KMS-11 (cell line): ENCODE data around the gene IMMP2L.

Experiments
- H2AFZ ChIP-seq: fragments of 200-600 bp; sonication (generic); 2 replicates; pipeline ENCODE4 v1.6.1; 2016; ENCODE audit warnings: antibody characterized with exemption, mixed run types, low read depth
- H3K27ac ChIP-seq: fragments of 200-600 bp; sonication (generic); 2 replicates; pipeline ENCODE4 v1.6.1; 2016; ENCODE audit warnings: mild to moderate bottlenecking, mixed run types
- H3K27me3 ChIP-seq: fragments of 200-600 bp; sonication (generic); 2 replicates; pipeline ENCODE4 v1.6.1; 2017; ENCODE audit warnings: mild to moderate bottlenecking, low read depth, mixed run types, moderate library complexity; ENCODE audit not compliant: insufficient read depth
- H3K36me3 ChIP-seq: fragments of 200-600 bp; sonication (generic); 2 replicates; pipeline ENCODE4 v1.6.1; 2017; ENCODE audit warnings: mild to moderate bottlenecking, mixed run types; ENCODE audit not compliant: insufficient read depth
- H3K4me1 ChIP-seq: fragments of 200-600 bp; sonication (generic); 2 replicates; pipeline ENCODE4 v1.6.1; 2016; ENCODE audit warnings: mild to moderate bottlenecking, low read depth, mixed run types; ENCODE audit not compliant: poor library complexity, severe bottlenecking
- H3K4me2 ChIP-seq: fragments of 200-600 bp; sonication (generic); 2 replicates; pipeline ENCODE4 v1.7.0; 2016; ENCODE audit warnings: mild to moderate bottlenecking, mixed run types
- H3K4me3 ChIP-seq: fragments of 200-600 bp; sonication (generic); IDR thresholded peaks from 2 replicates; pipeline ENCODE4 v1.6.1; 2017; ENCODE audit warnings: low read depth, low read length, mixed read lengths; ENCODE audit not compliant: insufficient read depth
- H3K79me2 ChIP-seq: fragments of 200-600 bp; sonication (generic); 2 replicates; pipeline ENCODE4 v1.6.1; 2016; ENCODE audit warnings: low read depth, mixed run types; ENCODE audit not compliant: insufficient read depth
- H3K9ac ChIP-seq: fragments of 200-600 bp; sonication (generic); 2 replicates; pipeline ENCODE4 v1.6.1; 2016; ENCODE audit warnings: mild to moderate bottlenecking, mixed run types
- H4K20me1 ChIP-seq: fragments of 200-600 bp; sonication (generic); 2 replicates; pipeline ENCODE4 v1.6.1; 2016; ENCODE audit warnings: mild to moderate bottlenecking, mixed run types; ENCODE audit not compliant: insufficient read depth
- CTCF ChIP-seq: fragments of 200-600 bp; sonication (generic); conservative IDR thresholded peaks from 2 replicates; pipeline ENCODE4 v1.6.1; 2017; ENCODE audit warnings: low read depth, mild to moderate bottlenecking, antibody characterized with exemption, low read length, moderate library complexity, mixed read lengths

IMMP2L gene

GRCh38 chr7:110762546-110763225 is 799.6 kb downstream of the IMMP2L start:
- Histone ChIP-seq H3K9ac (no peak overlapping the region), H3K4me3 (no peak overlapping the region), H3K36me3 (no peaks in the 10 kb centered on the region), H3K4me2 (no peak overlapping the region), H4K20me1 (no peaks in the 10 kb centered on the region), H3K27ac (no peak overlapping the region), H3K79me2 (no peaks in the 10 kb centered on the region), H3K27me3 (no peaks in the 10 kb centered on the region), H3K4me1 (no peaks in the 10 kb centered on the region), H2AFZ (no peak overlapping the region)
- TF ChIP-seq CTCF = no peak

- Histone ChIP-seq H3K27ac (no peak overlapping the region), H2AFZ (no peak overlapping the region), H3K4me2 (no peak overlapping the region), H4K20me1 (no peaks in the 10 kb centered on the region), H3K9ac (no peak overlapping the region), H3K4me3 (no peak overlapping the region), H3K4me1 (no peaks in the 10 kb centered on the region), H3K27me3 (no peaks in the 10 kb centered on the region), H3K36me3 (no peaks in the 10 kb centered on the region), H3K79me2 (no peaks in the 10 kb centered on the region)
- TF ChIP-seq CTCF = no peak
Observed at GRCh38 chr7:110760341-110760740, 802.0 kb downstream of the IMMP2L start.

- Histone ChIP-seq H3K36me3 (no peaks in the 10 kb centered on the region), H3K4me1 (no peaks in the 10 kb centered on the region), H3K9ac (no peak overlapping the region), H3K4me3 (no peak overlapping the region), H4K20me1 (no peaks in the 10 kb centered on the region), H3K79me2 (no peaks in the 10 kb centered on the region), H3K27me3 (no peaks in the 10 kb centered on the region), H2AFZ (no peak overlapping the region), H3K4me2 (no peak overlapping the region), H3K27ac (no peak overlapping the region)
- no peak for TF ChIP-seq CTCF
Observed at GRCh38 chr7:110759069-110759468, 803.2 kb downstream of the IMMP2L start.

- Histone ChIP-seq H3K9ac (no peak overlapping the region), H3K4me1 (no peaks in the 10 kb centered on the region), H3K4me2 (no peak overlapping the region), H3K27ac (no peak overlapping the region), H4K20me1 (no peaks in the 10 kb centered on the region), H3K27me3 (no peaks in the 10 kb centered on the region), H3K36me3 (no peaks in the 10 kb centered on the region), H3K79me2 (no peaks in the 10 kb centered on the region), H2AFZ (no peak overlapping the region), H3K4me3 (no peak overlapping the region)
- no peak for TF ChIP-seq CTCF
Observed at GRCh38 chr7:110754649-110755048, 807.6 kb downstream of the IMMP2L start.
